HG02885 (cell line): ENCODE measurements around the gene CHRNA9.

Experiments used
- ATAC-seq: cut with Tn5 transposase; IDR thresholded peaks from one replicate; pipeline ENCODE4 v1.9.1; 2021; ENCODE audit warnings: mild to moderate bottlenecking; ENCODE audit not compliant: unreplicated experiment, poor library complexity

CHRNA9 gene

DNA sequence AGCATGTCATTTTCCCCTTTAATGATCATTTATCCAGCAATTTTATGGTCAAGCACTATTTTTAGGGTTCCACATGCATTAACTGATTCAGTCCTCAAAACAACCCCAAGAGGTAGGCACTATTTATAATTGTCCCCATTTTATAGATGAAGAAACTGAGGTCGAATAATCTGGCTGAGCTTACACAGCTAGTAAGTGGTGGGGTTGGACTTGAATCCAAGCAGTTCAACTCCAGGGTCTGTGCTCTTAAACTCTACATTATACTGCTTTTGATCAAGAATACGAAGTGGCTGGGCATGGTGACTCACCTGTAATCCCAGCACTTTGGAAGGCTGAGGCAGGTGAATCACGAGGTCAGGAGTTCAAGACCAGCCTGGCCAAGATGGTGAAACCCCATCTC, 3.2 kb upstream of the CHRNA9 start:
- ATAC-seq: no peak

DNA sequence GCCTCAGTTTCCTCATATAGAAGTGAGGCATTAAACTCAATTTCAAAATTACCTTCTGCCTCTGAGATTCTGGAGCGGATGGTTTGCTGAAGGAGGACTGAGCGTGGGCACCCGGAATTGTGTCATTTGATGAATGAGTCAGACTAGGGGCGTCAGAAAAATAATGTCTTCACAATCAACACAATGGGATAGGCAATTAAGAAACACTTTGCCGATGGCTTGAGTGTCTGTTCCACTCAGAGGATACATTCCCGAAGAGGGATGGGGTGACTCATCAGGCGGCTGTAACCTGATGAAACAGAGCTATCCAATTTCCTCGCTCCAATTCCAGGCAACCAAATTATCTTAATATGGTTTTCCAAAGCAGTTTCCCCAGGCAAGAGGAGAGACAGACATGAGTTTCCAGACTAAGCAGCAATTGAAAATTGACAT, 1.2 kb upstream of the CHRNA9 start:
- no peak for ATAC-seq

DNA sequence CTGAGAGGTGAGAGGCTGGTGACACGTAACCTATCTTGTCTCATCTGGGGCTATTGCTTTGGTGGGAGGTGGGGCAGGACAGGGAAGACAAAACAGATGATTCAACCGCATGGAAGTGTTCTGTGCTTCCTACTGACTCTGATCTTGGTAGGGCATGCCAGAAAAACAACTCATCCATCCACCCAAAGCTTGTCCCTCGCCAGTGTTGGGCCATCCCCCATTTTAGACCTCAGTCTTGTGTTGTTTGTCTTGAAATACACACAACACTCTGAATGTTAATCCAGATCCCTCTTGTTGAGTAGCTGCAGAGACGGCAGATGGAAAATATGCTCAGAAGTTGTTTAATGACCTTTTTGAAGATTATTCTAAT, 377 bp downstream of the CHRNA9 start:
- ATAC-seq: no peak

DNA sequence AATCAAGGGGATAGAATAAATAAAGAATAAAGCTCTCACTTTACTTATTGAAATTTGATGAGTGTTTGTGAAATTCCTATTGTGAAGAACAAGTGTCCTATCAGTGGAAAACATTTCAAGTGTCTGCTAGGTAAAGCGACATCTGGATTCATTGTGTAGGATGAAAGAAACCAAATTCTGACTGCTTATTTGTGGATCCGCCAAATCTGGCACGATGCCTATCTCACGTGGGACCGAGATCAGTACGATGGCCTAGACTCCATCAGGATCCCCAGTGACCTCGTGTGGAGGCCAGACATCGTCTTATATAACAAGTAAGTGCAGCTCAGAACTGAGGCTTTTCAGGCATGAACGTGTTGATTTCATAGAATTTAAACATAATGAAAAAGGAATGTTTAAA, 1.9 kb downstream of the CHRNA9 start:
- no peak for ATAC-seq

DNA sequence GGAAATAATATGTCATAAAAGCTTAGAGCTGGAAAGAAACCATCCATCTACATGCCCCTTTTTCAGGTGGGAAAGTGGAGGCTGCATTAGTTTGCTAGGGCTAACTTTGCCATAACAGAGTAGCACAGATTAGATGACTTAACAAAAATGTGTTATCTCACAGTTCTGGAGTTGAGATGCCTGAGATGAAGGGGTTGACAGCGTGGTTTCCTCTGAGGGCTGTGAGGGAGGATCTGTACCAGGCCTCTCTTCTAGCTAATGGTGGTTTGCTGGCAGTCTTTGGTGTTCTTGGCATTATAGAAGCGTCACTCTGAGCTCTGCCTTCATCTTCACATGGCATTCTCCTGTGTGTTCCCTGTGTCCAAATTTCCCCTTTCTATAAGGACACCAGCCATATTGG, 2.4 kb downstream of the CHRNA9 start:
- no peak for ATAC-seq

DNA sequence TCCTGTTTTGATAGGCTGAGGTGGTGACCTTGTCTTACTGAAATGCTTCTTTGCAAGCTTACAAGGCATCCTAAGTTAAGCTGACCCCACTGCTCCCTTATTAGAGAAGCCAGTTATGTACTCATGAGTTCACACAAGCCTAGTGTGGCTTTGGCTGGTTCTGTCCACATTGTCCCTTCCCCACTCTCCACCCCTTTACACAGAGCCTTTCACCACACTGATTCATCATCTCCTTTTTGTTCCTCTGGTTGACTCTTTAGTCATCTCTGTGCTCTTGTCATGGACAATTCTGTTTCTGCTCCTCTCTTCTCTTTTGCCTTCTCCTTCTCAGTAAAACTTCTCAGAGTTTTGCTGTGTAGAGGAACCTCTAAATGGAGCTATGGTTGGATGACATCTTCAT, 4.9 kb downstream of the CHRNA9 start:
- ATAC-seq: no peak

DNA sequence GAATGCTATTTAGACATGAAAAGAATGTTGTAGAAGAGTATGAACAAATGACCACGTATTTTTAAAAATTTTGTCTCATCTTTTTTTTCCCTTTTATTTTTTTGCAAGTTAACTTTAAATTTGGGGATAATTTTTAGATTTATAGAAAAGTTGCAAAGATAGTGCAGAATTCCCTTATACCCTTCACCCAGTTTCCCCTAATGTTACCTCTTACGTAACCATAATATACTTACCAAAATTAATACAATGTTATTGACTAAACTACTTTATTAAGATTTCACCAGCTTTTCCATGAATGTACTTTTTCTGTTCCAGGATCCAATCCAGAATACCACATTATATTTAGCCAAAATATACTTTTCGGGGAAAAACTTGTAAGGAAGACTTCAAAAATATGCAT, 12.3 kb downstream of the CHRNA9 start:
- ATAC-seq: no peak

DNA sequence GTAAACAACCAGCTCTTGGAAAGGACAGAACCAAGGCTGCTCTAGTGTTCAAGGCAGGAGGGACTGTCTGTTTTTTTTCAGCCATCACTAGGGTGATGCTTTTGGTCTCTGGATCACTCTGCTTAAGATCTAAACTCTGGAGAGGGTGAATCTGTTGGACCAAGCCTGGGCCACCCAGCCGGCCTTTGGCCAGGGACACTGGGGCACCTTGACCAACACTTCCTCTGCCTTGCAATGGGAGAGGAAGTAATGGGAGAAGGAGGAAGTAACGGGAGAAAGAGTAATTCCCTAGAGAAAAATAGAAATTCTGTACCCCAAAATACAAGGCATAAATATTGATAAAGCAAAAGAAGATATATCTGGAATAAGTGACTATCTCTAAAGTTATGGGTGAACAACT, 12.9 kb downstream of the CHRNA9 start:
- ATAC-seq: no peak

DNA sequence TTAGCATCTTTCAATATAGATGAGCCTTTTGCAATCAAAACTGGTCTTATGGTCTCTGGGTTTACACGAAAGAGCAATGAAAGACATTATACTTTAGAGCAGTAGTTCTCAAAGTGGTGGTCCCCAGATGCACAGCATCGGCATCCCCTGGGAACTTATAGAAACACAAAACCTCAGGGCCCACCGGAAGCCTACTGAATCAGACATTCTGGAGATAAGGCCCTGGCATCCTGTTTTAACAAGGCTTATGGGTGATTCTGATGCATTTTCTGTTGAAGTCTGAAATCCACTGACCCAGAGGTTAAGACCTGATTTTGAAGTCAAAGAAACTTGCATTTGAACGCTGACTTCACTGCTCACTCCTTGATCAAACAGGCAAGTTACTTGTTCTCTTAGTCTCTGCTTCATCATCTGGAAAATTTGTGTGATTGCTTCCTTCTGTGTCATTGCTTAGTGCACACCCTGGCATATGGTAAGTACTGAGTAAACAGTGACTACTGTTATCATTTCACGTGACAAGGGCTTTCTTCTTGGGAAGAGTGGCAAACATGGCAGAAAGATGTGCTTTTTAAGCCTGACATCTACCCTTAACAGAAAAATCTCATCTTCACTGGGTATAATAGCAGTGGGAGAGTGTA, 14.5 kb downstream of the CHRNA9 start:
- no peak for ATAC-seq

DNA sequence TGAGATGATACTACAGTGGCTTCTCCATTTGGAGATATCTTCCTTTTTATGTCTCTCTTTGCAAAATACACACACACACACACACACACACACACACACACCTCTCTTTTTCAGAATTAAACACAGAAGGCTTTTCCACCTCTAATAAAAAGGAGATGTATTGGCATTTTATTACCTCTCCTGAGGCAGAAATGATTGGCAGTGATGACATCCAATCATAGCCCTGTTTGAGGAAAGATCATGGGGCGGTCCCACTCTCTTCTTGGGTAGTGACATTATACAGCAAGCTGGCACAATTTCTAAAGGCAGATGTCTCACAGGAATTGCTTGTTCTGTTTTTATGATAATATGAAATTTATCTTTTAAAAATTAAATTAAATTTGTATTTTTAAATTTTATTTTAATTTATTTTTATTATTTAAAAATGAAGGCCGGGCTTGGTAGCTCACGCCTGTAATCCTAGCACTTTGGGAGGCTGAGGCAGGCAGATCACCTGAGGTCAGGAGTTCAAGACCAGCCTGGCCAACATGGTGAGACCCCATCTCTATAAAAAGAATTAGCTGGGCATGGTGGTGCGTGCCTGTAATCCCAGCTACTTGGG, 15.6 kb downstream of the CHRNA9 start:
- no peak for ATAC-seq

DNA sequence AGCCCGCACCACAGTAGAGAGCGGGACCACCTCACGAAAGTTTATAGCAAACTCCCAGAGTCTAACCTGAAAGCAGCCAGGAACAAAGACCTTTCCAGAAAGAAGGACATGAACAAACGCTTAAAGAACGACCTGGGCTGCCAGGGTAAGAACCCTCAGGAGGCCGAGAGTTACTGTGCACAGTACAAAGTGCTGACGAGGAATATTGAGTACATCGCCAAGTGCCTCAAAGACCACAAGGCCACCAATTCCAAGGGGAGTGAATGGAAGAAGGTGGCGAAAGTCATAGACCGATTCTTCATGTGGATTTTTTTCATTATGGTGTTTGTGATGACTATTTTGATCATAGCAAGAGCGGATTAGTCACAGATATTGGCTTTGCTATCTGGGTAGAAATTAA, 19.0 kb downstream of the CHRNA9 start:
- ATAC-seq: no peak

DNA sequence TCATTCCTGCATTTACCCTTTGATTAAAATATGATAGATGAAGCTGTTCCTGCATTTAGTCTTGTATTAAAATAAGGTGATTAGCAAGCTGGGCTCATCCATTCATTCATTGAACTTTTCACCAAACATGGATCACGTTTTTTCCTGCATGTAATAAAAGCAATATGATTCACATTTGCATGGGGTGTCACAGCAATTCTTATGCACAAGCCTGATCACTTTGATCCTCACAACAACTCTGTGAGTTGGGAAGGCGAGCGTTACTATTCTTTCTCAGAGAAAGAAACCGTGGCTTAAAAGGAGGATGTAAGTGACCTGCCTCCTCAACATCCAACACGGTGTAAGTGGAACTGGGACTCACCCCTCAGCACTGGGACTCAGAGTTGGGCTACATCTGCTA, 20.0 kb downstream of the CHRNA9 start:
- ATAC-seq: no peak

DNA sequence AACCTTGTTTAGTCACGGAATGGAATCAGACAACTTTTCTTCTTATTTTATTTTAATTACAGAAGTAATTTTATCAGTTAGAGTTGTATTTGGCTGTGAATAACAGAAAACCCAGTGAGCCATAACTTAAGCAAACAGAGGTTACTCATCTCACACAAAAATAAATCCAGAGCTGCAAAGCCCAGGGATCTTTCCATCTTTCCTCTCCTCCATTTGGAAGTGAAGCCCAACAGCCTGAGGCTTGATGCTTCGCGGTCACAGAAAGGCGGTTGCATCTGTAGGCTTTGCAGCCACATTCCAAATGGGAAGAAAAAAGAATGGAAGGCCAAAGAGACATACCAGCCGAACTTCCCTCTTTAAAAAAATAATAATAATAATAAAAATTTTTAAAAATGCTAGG, 22.6 kb downstream of the CHRNA9 start:
- no peak for ATAC-seq

DNA sequence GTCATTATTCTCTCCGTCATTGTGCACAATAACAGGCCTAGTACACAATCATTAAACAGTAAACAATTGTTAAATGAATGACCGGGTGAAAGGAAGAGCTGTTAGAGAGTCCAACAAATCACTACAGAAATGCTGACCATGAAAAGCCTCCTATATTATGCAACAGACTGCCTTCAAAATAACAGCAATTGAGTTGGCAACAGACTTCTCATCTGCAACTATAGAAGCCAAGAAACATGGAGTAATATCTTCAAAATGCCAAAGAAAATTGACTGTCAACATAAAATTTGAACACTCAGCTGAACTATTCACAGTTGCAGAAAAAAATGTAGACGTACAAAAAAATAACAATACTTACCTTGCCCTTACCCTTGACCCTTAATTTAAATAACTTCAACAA, 26.2 kb downstream of the CHRNA9 start:
- ATAC-seq: no peak

DNA sequence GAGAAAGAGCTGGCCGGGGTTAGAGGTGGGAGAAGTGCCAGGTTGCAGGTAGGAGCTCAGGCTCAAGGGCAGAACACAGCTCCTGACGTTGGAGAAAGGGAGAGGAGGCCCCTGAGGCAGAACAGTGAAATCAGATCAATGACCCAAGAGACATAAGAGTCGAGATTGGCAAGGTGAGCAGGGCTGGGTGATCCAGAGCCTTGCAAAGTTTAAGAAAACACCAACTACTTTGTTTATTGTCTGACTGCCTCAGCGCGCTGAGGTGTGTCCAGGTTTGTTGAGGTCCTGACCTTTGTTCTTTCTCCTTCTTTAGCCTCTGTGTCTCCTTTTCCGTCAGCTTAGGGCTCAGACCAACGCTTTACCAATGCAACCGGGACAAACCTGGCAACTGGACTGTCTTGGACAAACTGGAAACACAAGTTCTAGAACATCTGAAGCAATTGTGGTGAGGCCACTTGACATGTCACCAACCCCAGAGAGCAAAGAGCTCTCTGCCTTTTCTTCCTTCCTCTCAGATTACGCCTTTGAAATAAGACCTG, 28.3 kb downstream of the CHRNA9 start:
- ATAC-seq: no peak

DNA sequence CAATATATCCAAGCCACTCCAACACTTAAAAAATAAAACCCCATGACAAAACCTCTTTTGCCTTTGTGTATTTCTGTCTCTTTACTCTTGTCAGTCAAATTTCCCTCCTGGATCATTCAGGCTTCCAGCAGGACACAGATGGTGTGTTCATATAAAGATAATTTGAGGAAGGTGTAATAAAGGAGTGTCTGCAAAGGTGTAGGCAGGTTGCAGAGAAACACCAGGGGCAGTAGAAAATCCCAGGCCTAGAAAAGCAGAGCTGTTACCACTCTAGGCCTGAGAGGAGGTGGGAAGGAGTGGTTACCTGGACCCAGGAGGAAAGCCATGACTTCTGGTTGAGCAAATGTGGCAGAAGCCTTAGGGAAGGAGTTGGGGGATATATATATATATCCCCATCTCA, 28.8 kb downstream of the CHRNA9 start:
- no peak for ATAC-seq

DNA sequence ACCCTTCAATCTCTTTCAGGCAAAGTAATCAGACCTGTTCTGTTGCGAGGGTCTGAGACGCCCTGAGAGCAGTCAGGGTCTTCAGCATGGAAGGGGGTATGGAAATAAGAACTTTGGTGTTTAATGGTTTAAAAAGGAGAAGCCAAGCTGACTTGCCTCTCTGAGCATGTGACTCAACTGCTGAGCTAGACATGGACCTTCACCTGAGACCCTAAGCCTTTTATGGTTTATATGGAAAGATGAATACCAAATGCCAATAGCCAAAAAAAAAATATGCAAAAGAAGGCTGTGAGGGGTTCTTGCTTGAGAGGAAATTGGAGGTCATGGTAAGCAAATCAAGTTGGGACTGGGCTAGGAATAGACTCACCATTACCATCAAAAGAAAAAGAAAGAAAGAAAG, 30.6 kb downstream of the CHRNA9 start:
- no peak for ATAC-seq

DNA sequence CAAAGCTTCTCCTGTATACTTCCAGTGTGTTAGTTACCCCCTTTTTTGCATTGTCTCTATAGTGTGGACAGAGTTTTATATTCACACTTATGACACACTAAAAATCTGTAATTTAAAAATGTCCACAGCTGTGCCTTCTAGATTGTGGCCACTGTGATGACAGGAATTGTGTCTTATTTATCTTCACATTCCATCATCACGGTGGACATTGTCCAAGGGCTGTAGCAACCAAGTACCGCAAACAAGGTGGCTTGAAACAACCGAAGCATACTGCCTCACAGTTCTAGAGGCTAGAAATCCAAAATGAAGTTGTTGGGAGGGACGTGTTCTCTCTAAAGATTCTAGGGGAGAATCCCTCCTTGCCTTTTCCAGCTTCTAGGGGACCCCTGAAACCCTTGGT, 32.3 kb downstream of the CHRNA9 start:
- no peak for ATAC-seq

DNA sequence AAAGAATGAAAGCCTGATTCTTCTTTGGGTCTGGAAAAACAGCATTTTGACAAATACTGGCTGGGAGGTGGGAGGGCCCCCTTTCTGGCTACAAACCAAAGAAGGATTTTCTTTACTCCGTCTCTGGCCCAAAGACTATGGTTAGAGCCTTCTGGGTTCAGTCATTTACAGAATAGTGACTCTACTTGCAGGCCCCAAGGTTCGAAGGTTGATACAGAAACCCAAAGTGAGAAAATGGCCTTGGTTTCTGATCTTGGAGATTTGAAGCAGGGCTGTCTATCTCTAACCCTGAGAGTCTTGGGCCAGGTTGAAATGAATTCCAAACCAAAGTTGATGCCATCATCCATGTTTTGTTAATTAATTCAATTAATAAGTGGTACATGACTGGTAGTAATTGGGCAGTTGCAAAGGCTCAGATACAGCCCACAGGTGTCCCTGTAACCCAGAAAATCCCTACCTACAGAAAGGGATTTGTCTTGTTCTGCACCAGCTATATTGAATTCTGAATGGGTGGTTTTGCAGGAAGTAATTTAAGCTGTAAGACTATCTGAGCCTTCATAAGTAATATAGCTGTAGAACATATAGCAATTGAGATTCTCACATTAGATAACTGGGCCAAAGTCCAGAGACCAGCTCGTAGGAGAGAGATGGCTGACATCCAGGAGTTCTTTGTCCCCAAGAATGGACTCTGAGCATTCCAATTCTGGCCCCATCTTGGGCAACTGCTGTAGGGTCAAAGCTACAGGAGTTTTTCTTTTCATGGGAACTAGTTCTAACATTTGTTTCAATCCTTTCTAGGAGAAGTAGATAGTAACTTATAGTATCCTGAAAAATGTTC, 34.5 kb downstream of the CHRNA9 start:
- ATAC-seq: no peak

DNA sequence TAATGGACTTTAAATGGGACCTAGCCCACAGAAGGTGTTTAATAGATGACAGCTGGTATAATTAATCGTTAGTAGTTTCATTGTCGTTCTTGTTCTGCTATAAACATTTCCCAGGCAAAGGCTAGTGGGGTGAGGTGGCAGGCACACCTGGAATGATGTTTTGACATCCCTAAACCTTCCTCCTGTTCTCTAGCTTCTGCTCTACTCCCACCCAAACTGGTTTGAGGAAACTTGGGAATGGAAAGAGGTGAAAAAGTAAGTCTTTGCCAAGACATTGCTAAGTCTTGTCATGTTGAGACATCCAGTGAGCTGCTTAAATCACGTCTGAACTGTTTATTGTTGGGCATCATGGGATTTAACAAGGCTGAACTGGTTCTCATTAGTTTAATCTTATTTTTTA, 37.5 kb downstream of the CHRNA9 start:
- ATAC-seq: no peak

DNA sequence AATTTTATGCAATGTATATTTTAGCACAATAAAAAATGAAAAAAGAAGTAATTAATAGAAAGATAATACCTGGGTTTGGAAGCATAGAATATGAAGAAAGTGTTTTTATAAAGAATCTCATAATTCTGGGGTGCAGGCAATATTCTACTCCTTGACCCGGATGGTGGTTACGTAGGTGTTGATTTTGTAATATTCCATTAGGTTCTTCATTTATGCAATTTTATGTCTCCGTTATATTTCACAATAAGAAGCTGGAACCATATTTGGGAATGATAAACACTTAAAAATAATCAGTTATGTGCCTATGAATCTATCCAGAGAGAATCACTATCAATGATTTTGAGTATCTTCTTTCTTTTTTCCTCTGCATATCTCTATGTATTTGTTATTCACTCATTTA, 38.5 kb downstream of the CHRNA9 start:
- ATAC-seq: no peak
